ENCODE data around the gene MED13L. TPM values are rescaled to one million over a fixed set of nuclear protein-coding genes. Genes with fewer than 3 reads are reported as not detected.

MED13L gene
- total RNA-seq, 5 donors from 2014 or later (not counting 1 experiment from before 2014, with no cell fraction given): 126 to 216 (median 133) TPM

- ChIA-PET POLR2A (no interaction called here), CTCF (no interaction called here)
- Histone ChIP-seq H3K36me3 (ENCODE audit: control insufficient read depth in 2 of 2, extremely low read depth in 1 of 2, insufficient read depth in 1 of 2, low read length in 1 of 2) (no peaks in the 10 kb centered on the region), H3K4me3 (ENCODE audit: control insufficient read depth in 1 of 2, extremely low read depth in 1 of 2, low read length in 1 of 2) (no peak overlapping the region), H3K9me3 (no peaks in the 10 kb centered on the region), H3K27ac (ENCODE audit: low read length) (no peak overlapping the region), H3K4me1 (ENCODE audit: control insufficient read depth in 1 of 2, extremely low read depth in 1 of 2, insufficient read depth in 2 of 2, low read length in 2 of 2) (no peaks in the 10 kb centered on the region), H3K27me3 (replicated peaks in 1 of 2; ENCODE audit: control insufficient read depth in 2 of 2, extremely low read depth in 1 of 2, insufficient read depth in 2 of 2, low read length in 1 of 2) (peaks cover 0 to 5% of the 10 kb centered on the region in 2 experiments)
- Mint-ChIP-seq H3K27me3 (peaks cover 2 to 15% of the 10 kb centered on the region in 2 donors), H3K36me3 (no peaks in the 10 kb centered on the region), H3K9me3 (peaks cover 0 to 9% (median 6%) of the 10 kb centered on the region in 3 donors), H3K4me3 (no peak overlapping the region), H3K4me1 (no peaks in the 10 kb centered on the region), H3K27ac (no peak overlapping the region)
- DNase-seq: no peak
- WGBS (ENCODE audit: insufficient coverage): 100% methylated on average over 2 of the region's 7 CpGs
- ATAC-seq (replicated peaks in 1 of 4): no peak
Observed at GRCh38 chr12:115934877-115935276, 342.6 kb downstream of the MED13L start.

GRCh38 chr12:115934046-115934445 lies 343.4 kb downstream of the MED13L start:
- Mint-ChIP-seq H3K36me3 (no peaks in the 10 kb centered on the region), H3K4me3 (no peak overlapping the region), H3K9me3 (peaks cover 0 to 6% (median 4%) of the 10 kb centered on the region in 3 donors), H3K27me3 (peaks cover 2 to 15% of the 10 kb centered on the region in 2 donors), H3K27ac (no peak overlapping the region), H3K4me1 (no peaks in the 10 kb centered on the region)
- DNase-seq (no peak), ATAC-seq (replicated peaks in 1 of 4) (no peak)
- POLR2A ChIA-PET: no interaction called here
- H3K4me3 ChIP-seq (ENCODE audit: control insufficient read depth in 1 of 2, extremely low read depth in 1 of 2, low read length in 1 of 2): no peak overlapping the region
- CTCF ChIA-PET: interaction anchor here in 1 of 2 donors (0.6 kb wide), 1 partner anchor 146 kb away, joined by 6 read pairs; no protein-coding TSS in a partner anchor
- no peak overlapping the region for H3K27ac ChIP-seq (ENCODE audit: low read length)
- H3K27me3 ChIP-seq (replicated peaks in 1 of 2; ENCODE audit: control insufficient read depth in 2 of 2, extremely low read depth in 1 of 2, insufficient read depth in 2 of 2, low read length in 1 of 2): peaks cover 0 to 9% of the 10 kb centered on the region in 2 experiments
- H3K9me3 ChIP-seq: no peaks in the 10 kb centered on the region
- no peaks in the 10 kb centered on the region for H3K36me3 ChIP-seq (ENCODE audit: control insufficient read depth in 2 of 2, extremely low read depth in 1 of 2, insufficient read depth in 1 of 2, low read length in 1 of 2)
- H3K4me1 ChIP-seq (ENCODE audit: control insufficient read depth in 1 of 2, extremely low read depth in 1 of 2, insufficient read depth in 2 of 2, low read length in 2 of 2): no peaks in the 10 kb centered on the region
- 0% methylated on average over 1 of the region's 3 CpGs for WGBS (ENCODE audit: insufficient coverage)

- H3K27ac Mint-ChIP-seq: no peak overlapping the region
- peaks cover 6 to 14% of the 10 kb centered on the region in 2 donors for H3K27me3 Mint-ChIP-seq
- POLR2A ChIA-PET: no interaction called here
- CTCF ChIA-PET: interaction anchor here in 1 of 2 donors (0.7 kb wide), 1 partner anchor 1164 kb away, joined by 7 read pairs; no protein-coding TSS in a partner anchor
- Histone ChIP-seq H3K4me3 (ENCODE audit: control insufficient read depth in 1 of 2, extremely low read depth in 1 of 2, low read length in 1 of 2) (no peak overlapping the region), H3K9me3 (no peaks in the 10 kb centered on the region), H3K4me1 (ENCODE audit: control insufficient read depth in 1 of 2, extremely low read depth in 1 of 2, insufficient read depth in 2 of 2, low read length in 2 of 2) (no peaks in the 10 kb centered on the region), H3K36me3 (ENCODE audit: control insufficient read depth in 2 of 2, extremely low read depth in 1 of 2, insufficient read depth in 1 of 2, low read length in 1 of 2) (no peaks in the 10 kb centered on the region), H3K27ac (ENCODE audit: low read length) (no peak overlapping the region), H3K27me3 (replicated peaks in 1 of 2; ENCODE audit: control insufficient read depth in 2 of 2, extremely low read depth in 1 of 2, insufficient read depth in 2 of 2, low read length in 1 of 2) (peaks cover 0 to 14% of the 10 kb centered on the region in 2 experiments)
- no peak overlapping the region for H3K4me3 Mint-ChIP-seq
- ATAC-seq (replicated peaks in 1 of 4): no peak
- WGBS (ENCODE audit: insufficient coverage): no CpG with 5 or more reads among the region's 1 CpG
- DNase-seq: no peak
- no peaks in the 10 kb centered on the region for H3K9me3 Mint-ChIP-seq
- H3K4me1 Mint-ChIP-seq: no peaks in the 10 kb centered on the region
- H3K36me3 Mint-ChIP-seq: no peaks in the 10 kb centered on the region
Observed at GRCh38 chr12:115932066-115932465, 345.4 kb downstream of the MED13L start.

GRCh38 chr12:115930336-115930735 lies 347.2 kb downstream of the MED13L start:
- no peaks in the 10 kb centered on the region for H3K36me3 ChIP-seq (ENCODE audit: control insufficient read depth in 2 of 2, extremely low read depth in 1 of 2, insufficient read depth in 1 of 2, low read length in 1 of 2)
- H3K9me3 ChIP-seq: no peaks in the 10 kb centered on the region
- no peak overlapping the region for H3K4me3 ChIP-seq (ENCODE audit: control insufficient read depth in 1 of 2, extremely low read depth in 1 of 2, low read length in 1 of 2)
- H3K27ac ChIP-seq (ENCODE audit: low read length): no peak overlapping the region
- ATAC-seq (replicated peaks in 1 of 4): no peak
- POLR2A ChIA-PET: interaction anchor here in 1 of 2 donors (0.7 kb wide), 1 partner anchor 14 kb away, joined by 3 read pairs; no protein-coding TSS in a partner anchor
- WGBS (ENCODE audit: insufficient coverage): 96% methylated on average over 3 of the region's 5 CpGs
- H3K4me1 Mint-ChIP-seq: no peaks in the 10 kb centered on the region
- H3K9me3 Mint-ChIP-seq: no peaks in the 10 kb centered on the region
- H3K36me3 Mint-ChIP-seq: no peaks in the 10 kb centered on the region
- CTCF ChIA-PET: no interaction called here
- H3K27me3 Mint-ChIP-seq: peaks cover 6 to 17% of the 10 kb centered on the region in 2 donors
- no peak for DNase-seq
- H3K4me1 ChIP-seq (ENCODE audit: control insufficient read depth in 1 of 2, extremely low read depth in 1 of 2, insufficient read depth in 2 of 2, low read length in 2 of 2): no peaks in the 10 kb centered on the region
- no peak overlapping the region for H3K27ac Mint-ChIP-seq
- no peak overlapping the region for H3K4me3 Mint-ChIP-seq
- H3K27me3 ChIP-seq (replicated peaks in 1 of 2; ENCODE audit: control insufficient read depth in 2 of 2, extremely low read depth in 1 of 2, insufficient read depth in 2 of 2, low read length in 1 of 2): peaks cover 0 to 21% of the 10 kb centered on the region in 2 experiments

GRCh38 chr12:115926037-115926670 lies 351.3 kb downstream of the MED13L start:
- WGBS (ENCODE audit: insufficient coverage): 69% methylated on average over 3 of the region's 8 CpGs
- ChIA-PET POLR2A (interaction anchor here in 1 of 2 donors (0.6 kb wide), 1 partner anchor 351 kb away, joined by 5 read pairs; the partner anchor contains the start of gene MED13L), CTCF (no interaction called here)
- DNase-seq: no peak
- Histone ChIP-seq H3K9me3 (no peaks in the 10 kb centered on the region), H3K27ac (ENCODE audit: low read length) (no peak overlapping the region), H3K27me3 (replicated peaks in 1 of 2; ENCODE audit: control insufficient read depth in 2 of 2, extremely low read depth in 1 of 2, insufficient read depth in 2 of 2, low read length in 1 of 2) (peaks cover 0 to 33% of the 10 kb centered on the region in 2 experiments), H3K36me3 (ENCODE audit: control insufficient read depth in 2 of 2, extremely low read depth in 1 of 2, insufficient read depth in 1 of 2, low read length in 1 of 2) (no peaks in the 10 kb centered on the region), H3K4me3 (ENCODE audit: control insufficient read depth in 1 of 2, extremely low read depth in 1 of 2, low read length in 1 of 2) (no peak overlapping the region), H3K4me1 (ENCODE audit: control insufficient read depth in 1 of 2, extremely low read depth in 1 of 2, insufficient read depth in 2 of 2, low read length in 2 of 2) (no peaks in the 10 kb centered on the region)
- Mint-ChIP-seq H3K27ac (no peak overlapping the region), H3K4me3 (no peak overlapping the region), H3K4me1 (no peaks in the 10 kb centered on the region), H3K36me3 (no peaks in the 10 kb centered on the region), H3K27me3 (peaks cover 17 to 37% of the 10 kb centered on the region in 2 donors), H3K9me3 (peaks cover 0 to 6% (median 5%) of the 10 kb centered on the region in 3 donors)
- ATAC-seq (replicated peaks in 1 of 4): no peak

- Mint-ChIP-seq H3K36me3 (no peaks in the 10 kb centered on the region), H3K9me3 (peaks cover 0 to 6% (median 5%) of the 10 kb centered on the region in 3 donors), H3K27ac (no peak overlapping the region), H3K27me3 (peaks cover 25 to 49% of the 10 kb centered on the region in 2 donors), H3K4me3 (no peak overlapping the region), H3K4me1 (no peaks in the 10 kb centered on the region)
- H3K36me3 ChIP-seq (ENCODE audit: control insufficient read depth in 2 of 2, extremely low read depth in 1 of 2, insufficient read depth in 1 of 2, low read length in 1 of 2): no peaks in the 10 kb centered on the region
- H3K27ac ChIP-seq (ENCODE audit: low read length): no peak overlapping the region
- ChIA-PET CTCF (no interaction called here), POLR2A (no interaction called here)
- no peak for ATAC-seq (replicated peaks in 1 of 4)
- no peak for DNase-seq
- 88% methylated on average over 3 of the region's 5 CpGs for WGBS (ENCODE audit: insufficient coverage)
- H3K4me1 ChIP-seq (ENCODE audit: control insufficient read depth in 1 of 2, extremely low read depth in 1 of 2, insufficient read depth in 2 of 2, low read length in 2 of 2): no peaks in the 10 kb centered on the region
- H3K27me3 ChIP-seq (replicated peaks in 1 of 2; ENCODE audit: control insufficient read depth in 2 of 2, extremely low read depth in 1 of 2, insufficient read depth in 2 of 2, low read length in 1 of 2): peaks cover 0 to 26% of the 10 kb centered on the region in 2 experiments
- no peak overlapping the region for H3K4me3 ChIP-seq (ENCODE audit: control insufficient read depth in 1 of 2, extremely low read depth in 1 of 2, low read length in 1 of 2)
- no peaks in the 10 kb centered on the region for H3K9me3 ChIP-seq
Observed at GRCh38 chr12:115923851-115924250, 353.6 kb downstream of the MED13L start.

Data from T-cell (primary cell).